Right cardiac atrium (tissue), 5 donors: ENCODE data around the gene UBN1. TPM values are rescaled to one million over a fixed set of nuclear protein-coding genes. Genes with fewer than 3 reads are reported as not detected.
A peak's percentile ranks its signal among the peaks of the same experiment; 100 is the strongest.

Experiments used
- ATAC-seq, 2 donors: fragments of 200-7000 bp; cut with Tn5 transposase; one replicate each; pipeline versions ENCODE4 v1.8.0 to v1.9.1; 2020; ENCODE audit warnings: moderate library complexity in 2 of 2, mild to moderate bottlenecking in 1 of 2
- DNase-seq, 3 donors: peaks; one replicate each; pipeline ENCODE4 v3.0.0-alpha.2; 2020
- H3K27ac ChIP-seq: one replicate; pipeline ENCODE4 v1.5.1; 2013; ENCODE audit warnings: mild to moderate bottlenecking, low read length, control low read depth, moderate library complexity
- H3K27me3 ChIP-seq: one replicate; pipeline ENCODE4 v1.6.1; 2013; ENCODE audit not compliant: control insufficient read depth, insufficient read depth
- H3K4me1 ChIP-seq: one replicate; pipeline ENCODE4 v1.6.1; 2013; ENCODE audit warnings: low read length; ENCODE audit not compliant: control insufficient read depth, insufficient read depth
- H3K4me3 ChIP-seq: one replicate; pipeline ENCODE4 v1.5.1; 2013; ENCODE audit warnings: low read length, control low read depth
- H3K9me3 ChIP-seq: one replicate; pipeline ENCODE4 v1.6.1; 2013; ENCODE audit warnings: low read length; ENCODE audit not compliant: control insufficient read depth
- WGBS: extraction: QIAGEN DNeasy Blood & Tissue Kit; methylation state at CpG from one replicate; pipeline ENCODE4 v1.1.7; 2013; 5-methylcytosine and 5-hydroxymethylcytosine counted together
- intact Hi-C, 4 donors: fragments of 100-400 bp; cut with DNase I; formaldehyde crosslinking; loops; one replicate each; pipeline versions ENCODE4 v1.11.0 to v1.14.0; 2022 to 2023
- polyA plus RNA-seq: library from polyadenylated mRNA; stranded (reverse); fragments of 200-250 nt; gene quantifications from one replicate; pipeline ENCODE4 v1.2.3, GENCODE V29; 2013
- total RNA-seq, 4 donors: library from RNA; stranded (reverse); fragmentation: NEBNext Ultra II Directional; extraction: Animal tissue kit (Norgen Biotek cat#: 25700); gene quantifications; one replicate each; pipeline ENCODE4 v1.2.1, GENCODE V29; 2021
- donor health status: healthy with polysubstance abuse.
- donor health status: DM: no; HTN: yes; CAD: no.
- donor health status: DM: no; HTN: no; CAD: no.
- donor health status: DM: no; HTN: yes; CAD: no; lungs with severe emphysema.
- donor health status: DM: yes; HTN: yes; CAD: no.

The UBN1 gene
- total and polyA plus RNA-seq, 5 donors = 16.5 to 30.4 (median 25.7) TPM

GRCh38 chr16:4825196-4825595 lies 22.1 kb upstream of the UBN1 start:
- H3K27me3 ChIP-seq = no peaks in the 10 kb centered on the region
- intact Hi-C loops = no loop called here
- H3K4me3 ChIP-seq = no peak overlapping the region
- WGBS = 68% methylated on average over 8 of the region's 8 CpGs
- peak overlapping the region; percentile 76 for H3K27ac ChIP-seq
- DNase-seq (peak in 2 of 3 donors; percentile 37 to 72), ATAC-seq (peak; percentile 66 to 67)
- H3K9me3 ChIP-seq = no peaks in the 10 kb centered on the region
- H3K4me1 ChIP-seq = peaks cover 7% of the 10 kb centered on the region

- WGBS = 79% methylated on average over 4 of the region's 4 CpGs
- DNase-seq = no peak
- no peaks in the 10 kb centered on the region for H3K9me3 ChIP-seq
- H3K27ac ChIP-seq = peak overlapping the region; percentile 90
- H3K4me1 ChIP-seq = peaks cover 7% of the 10 kb centered on the region
- H3K27me3 ChIP-seq = no peaks in the 10 kb centered on the region
- intact Hi-C loops = no loop called here
- peak; percentile 4 to 5 for ATAC-seq
- no peak overlapping the region for H3K4me3 ChIP-seq
Measured at GRCh38 chr16:4826526-4826925, 20.8 kb upstream of the UBN1 start.

- peaks cover 7% of the 10 kb centered on the region for H3K4me1 ChIP-seq
- ATAC-seq = peak; percentile 77 to 80
- H3K4me3 ChIP-seq = no peak overlapping the region
- H3K27ac ChIP-seq = peak overlapping the region; percentile 97
- intact Hi-C loops = no loop called here
- no peaks in the 10 kb centered on the region for H3K9me3 ChIP-seq
- H3K27me3 ChIP-seq = no peaks in the 10 kb centered on the region
- WGBS = 57% methylated on average over 10 of the region's 10 CpGs
- DNase-seq = peak in 1 of 3 donors; percentile 60
Measured at GRCh38 chr16:4826980-4827379, 20.3 kb upstream of the UBN1 start.

GRCh38 chr16:4828567-4829321 lies 18.5 kb upstream of the UBN1 start:
- Histone ChIP-seq H3K4me1 (peaks cover 7% of the 10 kb centered on the region), H3K9me3 (no peaks in the 10 kb centered on the region), H3K27me3 (no peaks in the 10 kb centered on the region), H3K27ac (peak overlapping the region; percentile 97), H3K4me3 (no peak overlapping the region)
- DNase-seq = peak in 1 of 3 donors; percentile 65
- intact Hi-C loops = no loop called here
- peak; percentile 63 to 64 for ATAC-seq
- 73% methylated on average over 11 of the region's 11 CpGs for WGBS

- intact Hi-C loops = no loop called here
- H3K27ac ChIP-seq = peak overlapping the region; percentile 83
- ATAC-seq = no peak
- WGBS = 48% methylated on average over 7 of the region's 7 CpGs
- H3K4me3 ChIP-seq = no peak overlapping the region
- no peaks in the 10 kb centered on the region for H3K9me3 ChIP-seq
- no peak for DNase-seq
- H3K27me3 ChIP-seq = no peaks in the 10 kb centered on the region
- no peaks in the 10 kb centered on the region for H3K4me1 ChIP-seq
Measured at GRCh38 chr16:4830408-4830807, 16.9 kb upstream of the UBN1 start.

GRCh38 chr16:4831616-4832015 lies 15.7 kb upstream of the UBN1 start:
- intact Hi-C loops = no loop called here
- Histone ChIP-seq H3K9me3 (no peaks in the 10 kb centered on the region), H3K4me1 (no peaks in the 10 kb centered on the region), H3K4me3 (no peak overlapping the region), H3K27ac (no peak overlapping the region), H3K27me3 (no peaks in the 10 kb centered on the region)
- ATAC-seq = no peak
- 95% methylated on average over 8 of the region's 8 CpGs for WGBS
- DNase-seq = no peak

GRCh38 chr16:4832698-4833343 lies 14.5 kb upstream of the UBN1 start:
- DNase-seq (no peak), ATAC-seq (no peak)
- H3K4me3 ChIP-seq = no peak overlapping the region
- WGBS = 82% methylated on average over 6 of the region's 6 CpGs
- no peaks in the 10 kb centered on the region for H3K9me3 ChIP-seq
- no peaks in the 10 kb centered on the region for H3K4me1 ChIP-seq
- intact Hi-C loops = no loop called here
- no peaks in the 10 kb centered on the region for H3K27me3 ChIP-seq
- no peak overlapping the region for H3K27ac ChIP-seq

- Histone ChIP-seq H3K4me3 (no peak overlapping the region), H3K9me3 (no peaks in the 10 kb centered on the region), H3K27me3 (no peaks in the 10 kb centered on the region), H3K4me1 (no peaks in the 10 kb centered on the region), H3K27ac (no peak overlapping the region)
- 93% methylated on average over 1 of the region's 1 CpG for WGBS
- no peak for DNase-seq
- intact Hi-C loops = no loop called here
- no peak for ATAC-seq
Measured at GRCh38 chr16:4833584-4833983, 13.7 kb upstream of the UBN1 start.

GRCh38 chr16:4836727-4837126 lies 10.6 kb upstream of the UBN1 start:
- 72% methylated on average over 2 of the region's 2 CpGs for WGBS
- intact Hi-C loops = no loop called here
- Histone ChIP-seq H3K4me1 (no peaks in the 10 kb centered on the region), H3K27me3 (no peaks in the 10 kb centered on the region), H3K4me3 (no peak overlapping the region), H3K27ac (no peak overlapping the region), H3K9me3 (no peaks in the 10 kb centered on the region)
- ATAC-seq (no peak), DNase-seq (no peak)

GRCh38 chr16:4837733-4838501 lies 9.4 kb upstream of the UBN1 start:
- Histone ChIP-seq H3K27ac (no peak overlapping the region), H3K4me1 (no peaks in the 10 kb centered on the region), H3K9me3 (no peaks in the 10 kb centered on the region), H3K4me3 (no peak overlapping the region), H3K27me3 (no peaks in the 10 kb centered on the region)
- 87% methylated on average over 13 of the region's 13 CpGs for WGBS
- intact Hi-C loops = no loop called here
- DNase-seq (no peak), ATAC-seq (no peak)

GRCh38 chr16:4839942-4840341 lies 7.3 kb upstream of the UBN1 start:
- Histone ChIP-seq H3K9me3 (no peaks in the 10 kb centered on the region), H3K4me1 (no peaks in the 10 kb centered on the region), H3K27ac (no peak overlapping the region), H3K27me3 (no peaks in the 10 kb centered on the region), H3K4me3 (no peak overlapping the region)
- WGBS = 87% methylated on average over 5 of the region's 5 CpGs
- ATAC-seq (no peak), DNase-seq (no peak)
- intact Hi-C loops = no loop called here
